A673 (cell line): Measurements from ENCODE around the gene SP140L. TPM values are rescaled to one million over a fixed set of nuclear protein-coding genes. Genes with fewer than 3 reads are reported as not detected.
"Not testable (repeated sequence)": the region's sequence is repeated elsewhere in the genome, so short reads cannot be mapped to it uniquely, and the experiment has no call there.

Source experiments
- BruUV-seq: library from RNA; stranded (reverse); fragments of 400-500 nt; replicated peaks from 2 replicates; lab custom pipeline; 2021; lab: Mats Ljungman, UMichigan
- CTCF ChIA-PET: fragments of 300-600 bp; sonication (Branson Sonifier 250); formaldehyde crosslinking; loops from one replicate; lab custom pipeline; 2022; ENCODE audit warnings: antibody characterized with exemption; lab: Charles Lee
- POLR2A ChIA-PET: fragments of 300-600 bp; sonication (Branson Sonifier 250); formaldehyde crosslinking; loops from one replicate; lab custom pipeline; 2022; ENCODE audit warnings: antibody characterized with exemption; ENCODE audit not compliant: low non-redundant PET; lab: Charles Lee
- DNase-seq: peaks from one replicate; pipeline ENCODE4 v3.0.0-alpha.2; 2015; ENCODE audit warnings: low spot score
- H3K27ac ChIP-seq: fragments of 200-600 bp; sonication (generic); 2 replicates; pipeline ENCODE4 v1.5.1; 2016; ENCODE audit warnings: mixed run types, low read depth, mild to moderate bottlenecking, mixed read lengths, antibody characterized with exemption, low read length; ENCODE audit not compliant: poor library complexity, severe bottlenecking
- H3K27me3 ChIP-seq: fragments of 200-600 bp; sonication (generic); replicated peaks from 2 replicates; pipeline ENCODE4 v1.6.1; 2017; ENCODE audit warnings: mixed run types, low read depth, mild to moderate bottlenecking, mixed read lengths, antibody characterized with exemption, low read length; ENCODE audit not compliant: insufficient read depth, poor library complexity
- H3K36me3 ChIP-seq: fragments of 200-600 bp; sonication (generic); 2 replicates; pipeline ENCODE4 v1.6.1; 2016; ENCODE audit warnings: mixed run types, mild to moderate bottlenecking, mixed read lengths, antibody characterized with exemption, low read length; ENCODE audit not compliant: insufficient read depth, poor library complexity, severe bottlenecking
- H3K4me1 ChIP-seq: fragments of 200-600 bp; sonication (generic); 2 replicates; pipeline ENCODE4 v1.6.1; 2017; ENCODE audit warnings: mixed run types, mild to moderate bottlenecking, mixed read lengths, antibody characterized with exemption, low read length; ENCODE audit not compliant: insufficient read depth, poor library complexity, severe bottlenecking
- H3K4me3 ChIP-seq: fragments of 200-600 bp; sonication (generic); 2 replicates; pipeline ENCODE4 v1.5.1; 2016; ENCODE audit warnings: low read depth, mixed run types, mild to moderate bottlenecking, mixed read lengths, low read length; ENCODE audit not compliant: poor library complexity, severe bottlenecking
- H3K9me3 ChIP-seq: fragments of 200-600 bp; sonication (generic); 2 replicates; pipeline ENCODE4 v1.6.1; 2016; ENCODE audit warnings: mixed run types, low read depth, mild to moderate bottlenecking, mixed read lengths, antibody characterized with exemption, low read length; ENCODE audit not compliant: poor library complexity, severe bottlenecking
- CTCF ChIP-seq: fragments of 300-800, 200-600 bp; sonication (generic); conservative IDR thresholded peaks from 2 replicates; pipeline ENCODE4 v1.5.1; 2017; ENCODE audit warnings: low read depth, mild to moderate bottlenecking, antibody characterized with exemption, low read length, moderate library complexity, mixed read lengths
- EZH2 ChIP-seq: fragments of 200-600 bp; sonication (generic); IDR thresholded peaks from 2 replicates; pipeline ENCODE4 v1.6.1; 2017; ENCODE audit warnings: borderline replicate concordance, low read depth, mild to moderate bottlenecking, mixed read lengths, antibody characterized with exemption, low read length; ENCODE audit not compliant: poor library complexity, severe bottlenecking
- intact Hi-C: fragments of 100-400 bp; cut with micrococcal nuclease; formaldehyde crosslinking; loops from one replicate; pipeline ENCODE4 v1.10.0; 2022; ENCODE audit not compliant: unreplicated experiment
- total RNA-seq: library from RNA; stranded (reverse); gene quantifications from 2 replicates; pipeline ENCODE4 v1.2.3, GENCODE V29; 2021

Gene SP140L
- total RNA-seq, 1 experiment from 2014 or later = 0.37 TPM

GRCh38 chr2:230434677-230435324, 107.8 kb downstream of the SP140L start:
- ChIA-PET POLR2A (no interaction called here), CTCF (no interaction called here)
- Histone ChIP-seq H3K27me3 (no peaks in the 10 kb centered on the region), H3K36me3 (no peaks in the 10 kb centered on the region), H3K4me1 (no peaks in the 10 kb centered on the region), H3K4me3 (no peak overlapping the region), H3K27ac (no peak overlapping the region), H3K9me3 (no peaks in the 10 kb centered on the region)
- TF ChIP-seq CTCF (no peak), EZH2 (no peak)
- intact Hi-C loops = no loop called here
- no peak for DNase-seq
- no TSS peak for BruUV-seq

GRCh38 chr2:230435431-230435830, 108.4 kb downstream of the SP140L start:
- TF ChIP-seq CTCF (no peak), EZH2 (no peak)
- Histone ChIP-seq H3K4me1 (no peaks in the 10 kb centered on the region), H3K4me3 (no peak overlapping the region), H3K36me3 (no peaks in the 10 kb centered on the region), H3K27ac (no peak overlapping the region), H3K27me3 (no peaks in the 10 kb centered on the region), H3K9me3 (no peaks in the 10 kb centered on the region)
- no peak for DNase-seq
- ChIA-PET POLR2A (no interaction called here), CTCF (no interaction called here)
- BruUV-seq = no TSS peak
- intact Hi-C loops = no loop called here

GRCh38 chr2:230439121-230439520, 112.1 kb downstream of the SP140L start:
- H3K27me3 ChIP-seq, H3K36me3 ChIP-seq, BruUV-seq, DNase-seq, POLR2A ChIA-PET, intact Hi-C loops, CTCF ChIA-PET, H3K9me3 ChIP-seq, H3K27ac ChIP-seq, H3K4me1 ChIP-seq, H3K4me3 ChIP-seq: not testable (repeated sequence)

- CTCF ChIA-PET = no interaction called here
These were observed 112.6 kb downstream of the SP140L start for GRCh38 chr2:230439590-230439989.

More at GRCh38 chr2:230439590-230439989, 112.6 kb downstream of the SP140L start:
- DNase-seq = no peak
- no peak overlapping the region for H3K27ac ChIP-seq
- BruUV-seq = no TSS peak
- TF ChIP-seq CTCF (no peak), EZH2 (no peak)
- H3K4me1 ChIP-seq = no peaks in the 10 kb centered on the region
- no peaks in the 10 kb centered on the region for H3K27me3 ChIP-seq
- H3K36me3 ChIP-seq = no peaks in the 10 kb centered on the region
- intact Hi-C loops = no loop called here
- POLR2A ChIA-PET = no interaction called here
- H3K4me3 ChIP-seq = no peak overlapping the region
- no peaks in the 10 kb centered on the region for H3K9me3 ChIP-seq
